IPS DF 6.9 (cell line): Measurements from ENCODE around the gene LARGE1.

Experiments
- DNase-seq: peaks from one replicate; pipeline ENCODE4 v3.0.0-alpha.2; 2013; ENCODE audit warnings: low read depth, low spot score
- H3K27ac ChIP-seq: one replicate; pipeline ENCODE4 v1.5.1; 2013; ENCODE audit warnings: low read length, control low read depth
- H3K27me3 ChIP-seq: 2 replicates; pipeline ENCODE4 v1.6.1; 2013; ENCODE audit warnings: mild to moderate bottlenecking, low read length; ENCODE audit not compliant: control insufficient read depth, insufficient read depth
- H3K36me3 ChIP-seq: 2 replicates; pipeline ENCODE4 v1.6.1; 2013; ENCODE audit warnings: low read length; ENCODE audit not compliant: control insufficient read depth, insufficient read depth
- H3K4me1 ChIP-seq: 2 replicates; pipeline ENCODE4 v1.6.1; 2013; ENCODE audit warnings: low read length; ENCODE audit not compliant: control insufficient read depth, insufficient read depth
- H3K4me3 ChIP-seq: 2 replicates; pipeline ENCODE4 v1.5.1; 2013; ENCODE audit warnings: mild to moderate bottlenecking, low read length
- H3K9me3 ChIP-seq: 2 replicates; pipeline ENCODE4 v1.6.1; 2013; ENCODE audit warnings: low read length, inconsistent platforms; ENCODE audit not compliant: control insufficient read depth, insufficient read depth
- WGBS: extraction: QIAGEN DNeasy Blood & Tissue Kit; methylation state at CpG from one replicate; pipeline ENCODE4 v1.1.7; 2013; ENCODE audit warnings: mixed read lengths, missing lambda C conversion rate; ENCODE audit not compliant: insufficient read length, insufficient coverage; 5-methylcytosine and 5-hydroxymethylcytosine counted together

The LARGE1 gene

GRCh38 chr22:33327348-33327860 is 592.9 kb downstream of the LARGE1 start:
- Histone ChIP-seq H3K27me3 (no peaks in the 10 kb centered on the region), H3K36me3 (0 out of 2 replicates have a peak, but pooled peaks cover 3% of the 10 kb centered on the region), H3K9me3 (no peaks in the 10 kb centered on the region), H3K4me1 (no peaks in the 10 kb centered on the region), H3K27ac (no peak overlapping the region), H3K4me3 (no peak overlapping the region)
- no peak for DNase-seq
- WGBS = no CpG with 5 or more reads among the region's 9 CpGs

GRCh38 chr22:33326540-33327295 is 593.6 kb downstream of the LARGE1 start:
- Histone ChIP-seq H3K9me3 (no peaks in the 10 kb centered on the region), H3K4me3 (no peak overlapping the region), H3K27me3 (no peaks in the 10 kb centered on the region), H3K4me1 (no peaks in the 10 kb centered on the region), H3K27ac (no peak overlapping the region), H3K36me3 (0 out of 2 replicates have a peak, but pooled peaks cover 3% of the 10 kb centered on the region)
- WGBS = no CpG with 5 or more reads among the region's 10 CpGs
- DNase-seq = no peak

DNA sequence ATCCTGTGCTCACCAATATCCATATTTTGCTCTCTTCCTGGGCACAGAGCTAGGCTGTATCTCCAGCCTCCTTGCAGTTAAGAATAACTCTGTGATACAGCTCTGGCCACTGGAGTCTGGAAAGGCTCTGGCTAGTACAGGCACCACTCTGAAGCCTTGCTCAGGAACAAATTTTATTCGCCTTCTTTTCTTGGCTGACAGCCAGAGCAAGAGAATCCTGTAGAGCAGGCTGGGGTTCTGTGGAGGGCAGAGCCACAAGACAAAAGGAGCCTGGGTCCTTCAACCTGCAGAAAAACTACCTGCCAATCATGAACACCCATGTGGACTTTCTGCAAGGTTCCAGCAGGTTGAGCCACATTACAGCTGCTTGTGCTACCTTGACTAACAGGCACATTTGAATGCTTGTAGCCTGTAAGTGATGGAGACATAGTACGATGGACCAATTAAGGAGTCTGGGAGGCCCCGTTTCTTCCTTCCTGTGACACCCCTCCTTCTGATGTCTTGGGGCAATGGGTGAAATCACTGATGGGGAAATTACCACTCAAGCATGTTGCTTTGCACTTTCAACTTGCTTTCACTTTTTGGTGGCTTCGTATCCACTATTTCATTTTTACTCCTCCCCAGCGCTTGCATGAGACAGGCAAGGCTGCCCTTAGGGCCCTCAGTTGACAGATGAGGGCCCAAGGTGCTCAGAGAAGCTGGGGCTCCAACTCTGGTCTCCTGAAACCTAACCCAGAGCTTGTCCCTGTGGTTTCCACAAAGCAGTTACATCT is 594.9 kb downstream of the LARGE1 start:
- DNase-seq = no peak
- H3K4me3 ChIP-seq = no peak overlapping the region
- no peaks in the 10 kb centered on the region for H3K4me1 ChIP-seq
- H3K27ac ChIP-seq = no peak overlapping the region
- H3K27me3 ChIP-seq = no peaks in the 10 kb centered on the region
- H3K36me3 ChIP-seq = 0 out of 2 replicates have a peak, but pooled peaks cover 3% of the 10 kb centered on the region
- WGBS = no CpG with 5 or more reads among the region's 5 CpGs
- H3K9me3 ChIP-seq = no peaks in the 10 kb centered on the region

DNA sequence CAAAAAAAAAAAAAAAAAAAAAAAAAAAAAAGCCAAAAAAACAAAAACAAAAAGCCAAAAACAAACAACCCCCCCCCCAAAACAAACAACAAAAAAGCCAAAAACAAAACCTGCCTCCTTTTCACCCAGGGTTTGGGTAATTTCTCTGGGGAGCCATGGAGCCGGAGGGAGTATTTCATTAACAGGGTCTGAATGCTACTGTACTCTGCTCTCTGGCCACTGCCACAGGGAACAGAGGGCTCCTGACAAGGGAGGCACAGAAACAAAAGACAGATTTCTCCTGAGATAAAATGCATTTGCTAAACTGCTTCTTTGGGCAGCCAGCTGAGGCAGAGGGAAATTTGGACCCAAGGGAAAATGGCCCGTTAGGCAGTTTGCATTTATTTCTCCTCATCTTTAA is 596.0 kb downstream of the LARGE1 start:
- WGBS = no CpG with 5 or more reads among the region's 2 CpGs
- H3K9me3 ChIP-seq = no peaks in the 10 kb centered on the region
- H3K4me3 ChIP-seq = no peak overlapping the region
- H3K4me1 ChIP-seq = no peaks in the 10 kb centered on the region
- no peaks in the 10 kb centered on the region for H3K27me3 ChIP-seq
- no peak overlapping the region for H3K27ac ChIP-seq
- H3K36me3 ChIP-seq = 0 out of 2 replicates have a peak, but pooled peaks cover 3% of the 10 kb centered on the region
- no peak for DNase-seq

GRCh38 chr22:33321466-33321865 is 598.8 kb downstream of the LARGE1 start:
- H3K4me3 ChIP-seq = no peak overlapping the region
- no peak overlapping the region for H3K27ac ChIP-seq
- H3K9me3 ChIP-seq = no peaks in the 10 kb centered on the region
- no peaks in the 10 kb centered on the region for H3K4me1 ChIP-seq
- no peaks in the 10 kb centered on the region for H3K27me3 ChIP-seq
- DNase-seq = no peak
- no peaks in the 10 kb centered on the region for H3K36me3 ChIP-seq
- WGBS = 100% methylated on average over 2 of the region's 3 CpGs

GRCh38 chr22:33315954-33316353 is 604.3 kb downstream of the LARGE1 start:
- Histone ChIP-seq H3K4me3 (no peak overlapping the region), H3K4me1 (no peaks in the 10 kb centered on the region), H3K27ac (no peak overlapping the region), H3K27me3 (no peaks in the 10 kb centered on the region; the same call in 1 of the 2 replicates), H3K36me3 (no peaks in the 10 kb centered on the region; the same call in 1 of the 2 replicates), H3K9me3 (no peaks in the 10 kb centered on the region)
- no peak for DNase-seq
- WGBS = no CpG with 5 or more reads among the region's 15 CpGs

- H3K27ac ChIP-seq = no peak overlapping the region
- no peaks in the 10 kb centered on the region for H3K9me3 ChIP-seq
- H3K4me3 ChIP-seq = no peak overlapping the region
- WGBS = no CpG with 5 or more reads among the region's 11 CpGs
- DNase-seq = no peak
- no peaks in the 10 kb centered on the region; the same call in 1 of the 2 replicates for H3K36me3 ChIP-seq
- no peaks in the 10 kb centered on the region; the same call in 1 of the 2 replicates for H3K27me3 ChIP-seq
- no peaks in the 10 kb centered on the region for H3K4me1 ChIP-seq
Measured at GRCh38 chr22:33315117-33315516, 605.2 kb downstream of the LARGE1 start.

DNA sequence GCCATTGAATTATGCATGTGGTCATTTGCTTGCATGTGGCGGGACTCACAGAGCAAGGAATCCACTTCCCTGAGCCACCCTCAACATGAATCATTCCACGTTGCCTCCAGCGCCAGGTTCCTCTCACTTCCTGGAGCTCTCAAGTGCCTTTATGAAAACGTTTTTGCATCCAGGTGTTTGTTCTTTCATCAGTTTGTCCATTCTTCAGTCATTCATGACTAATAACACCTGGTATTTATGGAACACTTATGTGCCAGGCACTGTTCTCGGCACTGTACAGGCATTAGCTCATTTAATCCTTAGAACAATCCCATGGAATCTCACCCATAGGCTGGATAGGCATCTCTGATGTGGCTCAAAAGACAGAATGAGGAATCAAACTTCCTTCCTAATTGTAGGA is 606.0 kb downstream of the LARGE1 start:
- Histone ChIP-seq H3K36me3 (no peaks in the 10 kb centered on the region; the same call in 1 of the 2 replicates), H3K27ac (no peak overlapping the region), H3K4me1 (no peaks in the 10 kb centered on the region), H3K27me3 (no peaks in the 10 kb centered on the region; the same call in 1 of the 2 replicates), H3K4me3 (no peak overlapping the region), H3K9me3 (no peaks in the 10 kb centered on the region)
- no peak for DNase-seq
- no CpG with 5 or more reads among the region's 5 CpGs for WGBS

- H3K9me3 ChIP-seq = no peaks in the 10 kb centered on the region
- H3K4me3 ChIP-seq = no peak overlapping the region
- no peak overlapping the region for H3K27ac ChIP-seq
- H3K4me1 ChIP-seq = no peaks in the 10 kb centered on the region
- DNase-seq = no peak
- no peaks in the 10 kb centered on the region for H3K27me3 ChIP-seq
- peaks cover 3% of the 10 kb centered on the region; the same call in 1 of the 2 replicates for H3K36me3 ChIP-seq
- no CpG with 5 or more reads among the region's 9 CpGs for WGBS
Measured at GRCh38 chr22:33303099-33303498, 617.2 kb downstream of the LARGE1 start.

DNA sequence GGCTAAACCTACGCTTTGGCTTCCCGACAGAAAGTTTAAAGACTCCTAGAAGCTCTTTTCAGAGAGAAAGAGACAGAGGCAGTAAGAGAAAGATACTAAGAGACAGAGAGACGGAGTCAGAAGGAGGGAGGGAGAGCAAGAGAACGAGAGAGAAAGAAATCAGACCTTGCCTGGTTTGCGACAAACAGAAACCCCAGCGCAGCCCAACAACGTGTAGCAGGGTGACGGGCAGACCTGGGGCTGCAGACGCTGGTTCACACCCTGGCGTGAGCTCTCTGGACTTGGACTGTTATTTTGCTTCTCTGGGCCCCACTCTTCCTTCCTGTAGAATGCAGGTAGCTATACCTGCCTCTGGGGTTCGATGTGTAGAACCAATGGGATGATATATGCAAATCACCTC is 617.7 kb downstream of the LARGE1 start:
- no peak for DNase-seq
- Histone ChIP-seq H3K36me3 (peaks cover 3% of the 10 kb centered on the region; the same call in 1 of the 2 replicates), H3K4me1 (no peaks in the 10 kb centered on the region), H3K27ac (no peak overlapping the region), H3K27me3 (no peaks in the 10 kb centered on the region), H3K9me3 (no peaks in the 10 kb centered on the region), H3K4me3 (no peak overlapping the region)
- no CpG with 5 or more reads among the region's 11 CpGs for WGBS
